GM18861 (cell line): ENCODE results near the gene RABGAP1L.
"Not testable (repeated sequence)": the region's sequence is repeated elsewhere in the genome, so short reads cannot be mapped to it uniquely, and the experiment has no call there.

Experiments used
- ATAC-seq: cut with Tn5 transposase; IDR thresholded peaks from one replicate; pipeline ENCODE4 v1.9.1; 2021; ENCODE audit not compliant: unreplicated experiment

The RABGAP1L gene

DNA sequence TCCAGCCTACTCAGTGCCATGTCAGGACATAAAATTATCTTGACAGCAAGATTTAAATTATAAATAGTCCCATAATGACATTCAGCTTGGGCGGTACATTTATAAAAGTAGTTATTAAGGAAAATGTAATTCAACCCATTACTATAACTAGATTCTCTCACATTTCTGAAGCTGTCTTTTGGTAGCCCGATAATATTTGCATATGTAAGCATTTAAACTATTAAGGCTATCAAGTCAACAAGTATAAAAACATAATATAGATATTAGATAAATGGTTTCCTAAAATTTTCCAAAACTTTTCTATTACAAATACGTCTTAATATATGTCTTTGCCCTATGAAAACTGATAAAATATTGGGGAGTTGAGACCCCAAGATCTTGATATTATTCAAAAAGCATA, 266.8 kb downstream of the RABGAP1L start:
- no peak for ATAC-seq

DNA sequence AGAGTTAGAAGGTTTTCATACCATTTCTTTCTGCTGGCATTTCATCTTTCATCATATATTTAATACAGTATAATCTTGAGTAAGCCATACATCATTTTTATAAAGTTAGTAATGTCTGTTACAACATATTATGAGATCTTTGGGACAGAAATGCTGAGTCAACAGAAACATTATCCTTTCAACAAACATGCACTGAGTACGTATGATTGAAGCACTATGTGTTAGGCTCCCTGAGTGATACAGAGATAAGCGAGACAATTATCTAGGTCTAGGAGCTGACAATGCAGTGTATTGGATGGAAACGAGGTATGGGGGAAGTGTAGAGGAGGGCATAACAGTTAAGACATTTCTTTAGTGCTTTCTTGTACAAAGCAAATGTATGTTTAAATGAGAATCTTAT, 268.7 kb downstream of the RABGAP1L start:
- ATAC-seq = no peak

DNA sequence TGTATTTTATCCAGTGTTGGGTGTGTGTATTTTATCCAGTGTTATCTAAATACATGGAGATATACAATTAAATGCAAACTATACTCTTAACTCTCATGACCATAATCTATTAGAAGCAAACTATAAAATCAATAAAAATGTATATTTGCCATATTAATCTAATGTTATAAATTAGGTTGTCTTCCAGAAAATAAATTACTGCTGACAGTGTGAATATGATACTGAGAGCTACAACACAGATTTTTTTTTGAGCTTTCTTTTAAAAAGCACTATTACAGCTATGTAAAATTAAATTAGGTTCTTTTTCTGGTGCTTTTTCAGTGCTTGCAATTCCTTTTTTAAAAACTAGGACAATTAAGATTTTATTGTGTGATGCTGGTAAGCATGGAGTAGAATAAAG, 269.4 kb downstream of the RABGAP1L start:
- ATAC-seq = no peak

DNA sequence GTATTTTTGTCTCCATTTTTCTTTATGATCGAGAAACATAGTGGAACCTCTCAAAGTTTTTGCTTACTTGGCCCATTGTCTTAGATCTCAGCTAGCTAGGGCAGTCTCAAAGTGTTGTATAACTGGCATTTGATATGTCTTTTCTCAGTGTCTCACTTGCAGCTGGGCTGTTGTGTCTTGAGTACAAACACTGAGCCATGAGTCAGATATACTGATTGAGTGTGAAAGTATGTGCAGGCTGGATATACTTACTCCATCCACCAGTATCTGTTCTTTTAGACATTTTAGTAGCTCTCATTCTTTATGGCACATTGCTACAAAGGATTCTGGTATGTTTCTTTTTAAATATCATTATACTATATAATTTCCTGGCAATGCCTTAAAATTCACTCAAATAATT, 274.1 kb downstream of the RABGAP1L start:
- no peak for ATAC-seq

DNA sequence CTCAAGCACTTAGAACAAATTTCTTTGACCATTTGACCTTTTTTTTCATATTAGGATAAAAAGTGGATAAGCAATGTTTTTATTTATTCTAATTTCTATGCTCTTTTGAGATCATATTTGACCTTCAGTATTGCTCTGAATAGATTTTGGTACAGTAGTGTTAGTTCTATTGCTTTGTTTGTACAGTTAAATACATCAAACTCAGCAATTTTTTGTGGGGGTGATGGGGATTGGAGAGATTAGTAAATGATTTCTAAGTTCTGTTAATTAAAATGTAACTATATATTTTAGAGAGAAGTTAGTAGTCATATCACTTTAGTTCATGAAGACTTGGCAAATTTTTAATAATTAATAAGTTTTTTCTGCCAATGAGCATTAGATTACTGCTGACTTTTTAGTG, 286.0 kb downstream of the RABGAP1L start:
- no peak for ATAC-seq

DNA sequence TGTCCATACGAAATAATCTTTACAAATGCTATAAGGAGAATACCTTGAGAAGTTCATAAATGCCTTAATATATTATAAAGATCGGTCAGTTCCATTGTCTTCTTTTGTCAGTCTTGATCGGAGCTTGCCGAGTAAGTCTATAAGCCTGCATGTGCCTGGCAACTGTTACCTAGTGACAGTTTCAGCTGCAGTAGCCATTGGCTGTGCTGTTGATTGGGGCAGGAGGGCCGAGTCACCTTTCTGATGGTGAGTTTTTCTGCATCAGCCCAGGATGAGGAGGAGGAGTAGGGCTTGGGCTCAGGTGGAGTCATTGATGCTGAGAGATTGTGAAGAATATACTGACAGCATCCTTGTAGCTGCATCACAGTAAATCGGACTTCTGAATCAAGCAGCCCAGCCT, 286.5 kb downstream of the RABGAP1L start:
- ATAC-seq = no peak

DNA sequence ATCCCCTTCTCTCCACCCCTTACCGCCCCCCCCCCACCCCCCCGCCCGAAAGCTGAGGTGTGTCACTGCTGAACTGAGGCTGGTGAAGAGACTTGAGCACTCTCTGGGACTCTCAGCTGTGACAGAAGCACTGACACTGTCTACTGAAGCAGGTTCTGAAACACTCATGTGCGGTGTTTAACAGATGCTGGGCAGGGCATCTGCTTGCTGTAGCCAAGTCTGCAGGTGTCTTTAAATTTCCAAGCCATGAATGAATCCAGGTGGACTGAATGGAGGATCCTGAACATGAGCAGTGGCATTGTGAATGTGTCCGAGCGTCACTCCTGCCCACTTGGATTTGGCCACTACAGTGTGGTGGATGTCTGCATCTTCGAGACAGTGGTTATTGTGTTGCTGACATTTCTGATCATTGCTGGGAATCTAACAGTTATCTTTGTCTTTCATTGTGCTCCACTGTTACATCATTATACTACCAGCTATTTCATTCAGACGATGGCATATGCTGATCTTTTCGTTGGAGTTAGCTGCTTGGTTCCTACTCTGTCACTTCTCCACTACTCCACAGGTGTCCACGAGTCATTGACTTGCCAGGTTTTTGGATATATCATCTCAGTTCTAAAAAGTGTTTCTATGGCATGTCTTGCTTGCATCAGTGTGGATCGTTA, 288.7 kb downstream of the RABGAP1L start, which contains the start of gene GPR52:
GPR52 (plus strand) TSS at position 99 of the 665 bp plus-strand sequence; CDS start at position 247, 148 bp downstream.
- no peak for ATAC-seq

DNA sequence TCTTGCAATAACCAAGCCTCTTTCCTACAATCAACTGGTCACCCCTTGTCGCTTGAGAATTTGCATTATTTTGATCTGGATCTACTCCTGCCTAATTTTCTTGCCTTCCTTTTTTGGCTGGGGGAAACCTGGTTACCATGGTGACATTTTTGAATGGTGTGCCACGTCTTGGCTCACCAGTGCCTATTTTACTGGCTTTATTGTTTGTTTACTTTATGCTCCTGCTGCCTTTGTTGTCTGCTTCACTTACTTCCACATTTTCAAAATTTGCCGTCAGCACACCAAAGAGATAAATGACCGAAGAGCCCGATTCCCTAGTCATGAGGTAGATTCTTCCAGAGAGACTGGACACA, 289.2 kb downstream of the RABGAP1L start:
- no peak for ATAC-seq

DNA sequence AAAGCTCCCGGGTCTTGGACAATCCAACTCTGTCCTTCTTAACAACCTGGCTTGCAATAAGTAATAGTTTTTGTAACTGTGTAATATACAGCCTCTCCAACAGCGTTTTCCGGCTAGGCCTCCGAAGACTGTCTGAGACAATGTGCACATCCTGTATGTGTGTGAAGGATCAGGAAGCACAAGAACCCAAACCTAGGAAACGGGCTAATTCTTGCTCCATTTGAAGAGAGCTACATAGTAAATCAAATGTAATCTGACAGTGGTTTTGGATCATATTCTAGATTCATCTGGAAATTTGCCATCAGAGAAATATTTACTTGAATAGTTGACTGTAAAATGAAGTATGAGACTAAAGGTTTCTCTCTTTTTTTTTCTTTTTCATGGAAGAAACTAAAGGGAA, 289.7 kb downstream of the RABGAP1L start:
- no peak for ATAC-seq

DNA sequence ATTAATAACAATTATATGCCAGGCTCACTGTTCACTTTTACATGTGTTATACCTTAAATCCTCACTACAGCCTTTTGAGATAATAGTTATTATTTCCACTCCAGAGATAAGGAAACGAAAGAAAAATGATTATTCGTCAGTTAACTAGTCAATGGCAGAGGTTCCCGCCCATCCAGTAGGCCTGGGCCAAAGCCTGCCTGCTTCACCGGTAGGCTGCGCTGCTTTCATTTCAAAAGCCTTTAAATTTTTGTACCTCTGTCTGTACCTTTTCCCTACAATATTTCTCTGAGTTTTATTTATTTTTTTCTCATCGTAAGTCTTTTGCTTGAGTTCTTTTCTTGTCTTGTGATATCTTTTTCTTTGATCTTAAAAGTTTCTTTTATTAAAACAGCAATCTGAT, 292.1 kb downstream of the RABGAP1L start:
- no peak for ATAC-seq

DNA sequence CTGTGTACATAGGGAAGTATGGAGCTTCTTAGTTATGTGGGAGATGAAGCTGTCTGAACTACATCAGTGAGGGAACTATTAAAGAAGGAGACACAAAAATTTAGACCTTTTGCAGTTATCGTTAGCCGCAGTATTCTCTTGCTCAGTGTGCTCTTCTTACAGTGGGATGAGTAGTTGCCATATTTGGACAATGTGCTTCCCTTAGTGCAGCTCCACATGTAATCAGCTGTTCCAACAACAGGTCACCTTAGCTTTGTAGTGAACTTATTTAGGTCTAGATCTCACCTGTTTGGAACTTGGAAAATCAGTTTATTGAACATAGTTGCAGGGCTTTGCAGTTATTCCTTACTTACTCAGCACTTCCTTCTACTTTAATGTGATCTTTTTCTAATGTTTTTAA, 306.5 kb downstream of the RABGAP1L start:
- ATAC-seq = no peak

DNA sequence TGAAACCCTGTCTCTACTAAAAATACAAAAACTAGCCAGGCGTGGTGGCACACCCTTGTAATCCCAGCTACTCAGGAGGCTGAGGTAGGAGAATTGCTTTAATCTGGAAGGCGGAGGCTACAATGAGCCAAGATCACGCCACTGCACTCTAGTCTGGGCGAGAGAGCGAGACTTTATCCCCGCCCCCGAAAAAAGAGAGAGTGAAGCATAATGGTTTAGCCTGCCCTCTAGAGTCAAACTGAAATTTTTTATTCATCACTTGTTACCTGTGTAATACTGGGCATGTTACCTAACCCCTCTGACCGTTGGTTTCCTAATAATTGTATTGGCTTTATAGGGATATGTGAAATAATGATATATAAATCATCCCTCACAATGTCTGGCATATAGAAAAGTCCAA, 307.3 kb downstream of the RABGAP1L start:
- ATAC-seq = no peak

DNA sequence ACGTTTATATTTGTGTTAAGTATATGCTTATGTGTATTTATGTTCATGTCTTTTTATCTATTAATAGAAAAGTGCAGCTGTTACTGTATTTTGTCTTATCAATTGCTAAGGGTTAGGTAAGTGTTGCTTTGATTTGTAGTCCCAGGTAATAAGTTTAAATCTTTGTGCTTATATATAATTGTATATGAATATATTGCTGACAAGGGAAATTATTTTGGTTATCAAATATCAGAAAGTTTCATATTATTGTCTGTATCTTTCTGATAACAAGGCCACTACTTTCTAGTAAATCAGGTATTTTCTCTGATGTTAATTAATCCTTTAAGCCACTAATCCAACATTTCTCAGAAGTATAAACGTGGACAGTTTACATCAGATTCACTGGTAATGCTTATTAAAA, 309.7 kb downstream of the RABGAP1L start:
- ATAC-seq = no peak

DNA sequence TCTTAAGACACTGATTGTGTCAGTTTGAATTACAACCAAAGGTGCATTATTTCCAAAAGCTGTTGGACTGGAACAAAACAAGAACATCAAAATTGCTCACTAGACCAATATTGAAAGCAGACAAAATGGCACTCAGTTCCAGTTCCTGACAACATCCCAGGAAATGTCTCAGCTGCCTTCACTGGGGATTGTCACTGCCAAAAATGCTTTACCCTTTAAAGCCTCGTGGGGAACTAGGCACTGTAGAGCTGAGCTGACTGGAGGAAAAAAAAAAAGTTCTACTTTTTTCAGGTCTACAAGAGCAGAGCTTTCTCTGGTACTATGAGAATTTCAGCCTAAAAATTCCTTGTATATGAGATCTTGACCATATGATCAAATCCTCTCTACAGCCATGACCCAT, 310.4 kb downstream of the RABGAP1L start:
- ATAC-seq = no peak

DNA sequence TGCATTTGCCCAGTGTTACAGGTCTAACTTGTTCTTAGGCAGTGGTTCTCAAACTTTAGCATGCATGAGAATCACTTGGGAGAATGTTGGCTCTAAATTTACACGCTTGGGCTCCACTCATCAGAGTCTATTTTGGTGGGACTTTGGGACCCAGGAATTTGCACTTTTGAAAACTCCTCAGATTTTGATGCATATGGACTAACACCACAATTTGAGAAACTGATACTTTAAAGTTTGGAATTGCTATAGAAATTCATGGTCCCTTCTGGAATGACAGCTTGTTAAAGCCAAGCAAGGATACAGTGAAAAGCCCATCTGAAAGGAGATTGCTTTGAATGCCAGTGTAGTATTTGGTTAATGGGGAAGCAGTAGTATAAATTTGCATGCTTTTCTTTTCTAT, 320.0 kb downstream of the RABGAP1L start:
- ATAC-seq = no peak

DNA sequence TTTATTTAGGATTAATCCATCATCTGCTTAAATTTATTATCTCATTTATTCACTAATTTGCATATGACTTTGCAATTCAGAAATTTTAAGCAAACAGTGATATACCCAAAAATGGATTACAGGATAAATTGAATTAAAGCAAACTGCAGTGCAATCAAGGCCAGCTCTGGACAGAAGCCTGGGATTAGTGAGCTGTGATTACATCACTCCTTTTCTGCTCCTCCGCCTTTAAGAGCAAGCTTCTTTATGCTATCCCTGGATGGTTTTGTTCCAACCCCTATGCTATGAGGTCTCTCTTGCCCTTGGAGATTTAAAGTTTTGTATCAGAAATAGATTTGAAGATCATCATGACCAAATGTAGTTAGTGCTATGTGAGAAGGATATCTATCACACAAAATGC, 321.0 kb downstream of the RABGAP1L start:
- no peak for ATAC-seq

DNA sequence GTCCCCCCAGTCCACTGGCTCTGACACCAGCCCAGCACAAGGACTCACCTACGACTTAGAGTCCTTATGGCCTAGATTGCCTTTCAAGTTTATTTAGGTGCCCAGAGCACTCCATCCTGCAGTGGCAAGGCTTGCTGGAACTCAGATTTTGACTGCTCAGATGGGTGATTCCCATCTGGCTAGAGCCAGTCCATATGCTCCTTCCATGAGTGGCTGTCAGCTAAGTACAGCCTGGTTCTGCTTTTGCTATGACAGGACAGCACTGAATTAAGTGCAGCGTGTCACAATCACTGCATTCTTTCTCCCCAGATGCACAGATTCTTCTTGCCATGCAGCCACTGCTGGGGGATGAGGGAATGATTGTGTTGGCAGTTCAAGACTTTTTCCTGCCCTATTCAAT, 332.3 kb downstream of the RABGAP1L start:
- no peak for ATAC-seq

DNA sequence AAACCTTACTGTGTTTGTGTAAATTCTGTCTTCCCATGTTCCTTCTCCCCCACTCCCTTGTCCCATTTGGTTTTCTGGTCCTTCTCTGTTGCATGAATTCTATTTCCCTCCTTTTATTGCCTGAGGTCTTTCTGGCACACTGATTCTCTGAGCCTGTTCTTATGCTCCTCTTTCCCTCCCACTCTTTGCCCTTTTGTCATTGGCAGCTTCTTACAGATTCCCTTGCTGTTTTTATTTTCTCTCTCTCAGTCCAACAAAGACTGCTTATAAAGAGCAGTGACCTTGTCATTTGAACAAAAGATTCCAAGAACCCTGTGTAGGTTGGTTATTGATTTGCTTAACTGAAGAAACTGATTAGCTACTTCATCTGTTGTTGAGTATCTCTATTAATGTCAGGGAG, 338.2 kb downstream of the RABGAP1L start:
- no peak for ATAC-seq

DNA sequence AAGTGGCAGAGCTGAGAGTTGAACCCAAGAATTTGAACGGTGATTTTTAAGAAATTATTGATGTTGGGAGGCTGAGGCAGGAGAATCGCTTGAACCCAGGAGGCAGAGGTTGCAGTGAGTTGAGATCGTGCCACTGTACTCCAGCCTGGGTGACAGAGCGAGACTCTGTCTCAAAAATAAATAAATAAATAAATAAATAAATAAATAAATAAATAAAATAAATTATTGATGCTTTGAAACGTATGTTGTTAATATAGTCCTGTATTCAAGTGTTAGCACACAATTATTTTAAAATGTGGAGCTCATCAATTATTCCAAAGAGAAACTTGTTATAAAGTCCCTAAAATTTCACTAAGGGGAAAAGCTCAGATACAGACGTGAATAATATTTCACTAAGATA, 357.4 kb downstream of the RABGAP1L start:
- not testable (repeated sequence) for ATAC-seq

DNA sequence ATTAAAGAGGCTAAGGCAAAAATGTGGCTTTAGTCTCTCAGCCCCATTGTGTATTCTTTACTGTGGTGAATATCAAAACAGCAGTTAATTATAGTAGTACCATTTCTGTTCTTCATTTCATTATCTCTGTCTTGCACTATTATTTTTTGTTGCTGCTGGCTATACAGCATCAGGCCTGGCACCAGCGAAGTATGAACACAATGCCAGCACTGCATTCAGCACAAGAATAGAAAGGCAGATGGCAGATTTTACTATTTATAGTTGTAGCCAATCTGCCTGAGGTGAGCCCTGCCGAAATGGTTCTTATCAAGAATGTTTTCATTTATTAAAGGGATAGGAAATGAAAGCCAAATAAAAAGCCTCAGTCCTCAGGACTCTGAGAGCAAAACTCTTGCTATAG, 360.5 kb downstream of the RABGAP1L start:
- ATAC-seq = no peak

DNA sequence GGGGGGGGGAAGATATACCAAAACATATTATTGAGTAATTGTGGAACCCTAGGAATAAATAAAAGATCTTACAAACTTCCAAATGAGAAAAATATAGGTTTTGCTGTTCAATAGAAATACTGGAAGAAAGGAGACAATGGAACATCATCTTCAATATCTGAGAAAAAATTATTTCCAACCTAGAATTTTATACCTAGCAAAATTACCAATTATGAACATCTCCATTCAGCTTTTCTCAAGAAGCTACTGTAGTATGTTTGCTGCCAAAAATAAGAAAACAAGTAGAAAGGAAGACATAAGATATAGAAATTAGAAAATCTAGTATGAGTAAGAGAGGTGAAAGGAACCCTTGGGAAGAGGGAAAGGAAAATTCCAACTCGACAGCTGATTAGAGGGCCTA, 372.4 kb downstream of the RABGAP1L start:
- ATAC-seq = no peak

DNA sequence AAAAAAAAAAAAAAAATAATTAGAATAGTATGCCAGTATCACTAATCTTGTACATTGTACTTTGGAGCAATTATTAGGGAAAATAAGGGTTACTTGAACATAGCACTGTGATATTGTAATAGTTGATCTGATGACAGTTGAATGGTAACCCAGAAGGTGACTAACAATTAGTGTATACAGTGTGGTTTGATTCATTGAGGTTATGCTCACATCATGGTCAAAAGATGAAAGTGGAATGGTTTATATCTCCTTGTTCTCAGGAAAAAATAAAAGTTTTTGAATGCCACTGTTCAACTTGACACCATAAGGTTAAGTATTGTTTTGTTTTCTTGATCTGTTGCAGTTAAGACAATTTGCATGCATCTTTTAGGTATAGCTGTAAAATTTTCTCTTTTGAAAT, 375.5 kb downstream of the RABGAP1L start:
- no peak for ATAC-seq

DNA sequence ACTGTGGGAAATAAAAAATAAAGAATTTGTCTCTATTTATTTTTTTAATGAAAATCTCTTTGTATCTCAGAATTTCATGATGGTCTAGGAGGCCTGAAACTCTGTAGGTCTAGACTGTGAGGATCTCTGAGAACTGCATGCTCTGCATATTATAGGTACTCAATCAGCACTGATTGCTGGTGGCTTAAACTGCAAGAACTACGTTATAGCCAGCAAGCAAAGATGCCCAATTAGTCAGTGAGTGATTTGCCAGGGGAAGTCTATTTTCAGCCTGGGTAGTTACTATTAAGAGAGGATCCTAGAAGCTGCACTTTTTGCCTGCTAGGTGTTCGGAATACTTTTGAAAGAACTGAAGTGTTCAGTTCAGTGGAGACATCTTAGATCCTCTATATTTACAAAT, 375.9 kb downstream of the RABGAP1L start:
- ATAC-seq = no peak

DNA sequence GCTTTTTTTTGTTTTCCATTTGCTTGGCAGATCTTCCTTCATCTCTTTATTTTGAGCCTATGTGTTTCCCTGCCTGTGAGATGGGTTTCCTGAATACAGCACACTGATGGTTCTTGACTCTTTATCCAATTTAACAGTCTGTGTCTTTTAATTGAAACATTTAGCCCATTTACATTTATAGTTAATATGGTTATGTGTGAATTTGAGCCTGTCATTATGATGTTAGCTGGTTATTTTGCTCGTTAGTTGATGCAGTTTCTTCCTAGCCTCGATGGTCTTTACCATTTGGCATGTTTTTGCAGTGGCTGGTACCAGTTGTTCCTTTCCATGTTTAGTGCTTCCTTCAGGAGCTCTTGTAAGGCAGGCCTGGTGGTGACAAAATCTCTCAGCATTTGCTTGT, 384.1 kb downstream of the RABGAP1L start:
- not testable (repeated sequence) for ATAC-seq
